ENCODE measurements around the gene ARHGAP30. TPM values are rescaled to one million over a fixed set of nuclear protein-coding genes. Genes with fewer than 3 reads are reported as not detected.
A peak's percentile ranks its signal among the peaks of the same experiment; 100 is the strongest.

Gene ARHGAP30
- total and polyA plus RNA-seq, 8 donors, result 2.6 to 28.6 (median 6.5) TPM

DNA sequence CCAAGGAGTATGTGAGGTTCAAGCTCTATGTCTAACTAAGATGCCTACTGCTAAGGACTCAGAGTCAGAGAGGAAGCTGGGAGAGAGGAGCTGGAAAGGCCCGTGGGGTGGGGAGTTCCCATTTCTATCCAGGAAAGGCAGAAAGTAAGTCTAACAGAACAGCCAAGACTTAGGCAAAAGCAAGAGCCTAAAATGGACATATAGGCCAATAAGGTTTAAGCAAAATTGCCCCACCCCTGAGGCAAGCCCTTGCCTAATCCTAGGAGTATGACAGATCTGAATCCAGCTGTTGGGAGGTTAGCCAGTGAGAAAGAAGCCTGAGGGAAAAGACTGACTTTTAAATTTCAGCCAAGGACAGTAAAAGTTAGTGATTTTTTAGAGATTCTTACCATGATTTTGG, 26.8 kb upstream of the ARHGAP30 start:
- H3K27ac ChIP-seq, result peak overlapping the region in 1 of 5 donors; percentile 72
- H3K4me1 ChIP-seq, result peaks cover 14 to 30% (median 21%) of the 10 kb centered on the region in 4 donors
- H3K36me3 ChIP-seq, result peaks cover 0 to 23% (median 22%) of the 10 kb centered on the region in 4 donors
- no peak for TF ChIP-seq POLR2AphosphoS5 (IDR thresholded peaks at IDR 0.05)
- TF ChIP-seq, protein P1, sequence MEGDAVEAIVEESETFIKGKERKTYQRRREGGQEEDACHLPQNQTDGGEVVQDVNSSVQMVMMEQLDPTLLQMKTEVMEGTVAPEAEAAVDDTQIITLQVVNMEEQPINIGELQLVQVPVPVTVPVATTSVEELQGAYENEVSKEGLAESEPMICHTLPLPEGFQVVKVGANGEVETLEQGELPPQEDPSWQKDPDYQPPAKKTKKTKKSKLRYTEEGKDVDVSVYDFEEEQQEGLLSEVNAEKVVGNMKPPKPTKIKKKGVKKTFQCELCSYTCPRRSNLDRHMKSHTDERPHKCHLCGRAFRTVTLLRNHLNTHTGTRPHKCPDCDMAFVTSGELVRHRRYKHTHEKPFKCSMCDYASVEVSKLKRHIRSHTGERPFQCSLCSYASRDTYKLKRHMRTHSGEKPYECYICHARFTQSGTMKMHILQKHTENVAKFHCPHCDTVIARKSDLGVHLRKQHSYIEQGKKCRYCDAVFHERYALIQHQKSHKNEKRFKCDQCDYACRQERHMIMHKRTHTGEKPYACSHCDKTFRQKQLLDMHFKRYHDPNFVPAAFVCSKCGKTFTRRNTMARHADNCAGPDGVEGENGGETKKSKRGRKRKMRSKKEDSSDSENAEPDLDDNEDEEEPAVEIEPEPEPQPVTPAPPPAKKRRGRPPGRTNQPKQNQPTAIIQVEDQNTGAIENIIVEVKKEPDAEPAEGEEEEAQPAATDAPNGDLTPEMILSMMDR (IDR thresholded peaks at IDR 0.05), result no peak
- no peak for TF ChIP-seq POLR2A (IDR thresholded peaks at IDR 0.05)
- no peak for TF ChIP-seq EP300 (IDR thresholded peaks at IDR 0.05)
- 19 to 69% (median 59%) methylated on average over 1 of the region's 1 CpG for WGBS, 5 donors
- DNase-seq, result peak in 1 of 2 donors; percentile 42
- intact Hi-C loops (cut with DNase I; ENCODE audit: low total_unique reads), result loop anchor here (10.0 kb wide), 1 partner anchor 102 kb away; no protein-coding TSS in a partner anchor
- no peaks in the 10 kb centered on the region for H3K27me3 ChIP-seq
- H3K4me3 ChIP-seq, result no peak overlapping the region
- H3K9me3 ChIP-seq, result no peaks in the 10 kb centered on the region

DNA sequence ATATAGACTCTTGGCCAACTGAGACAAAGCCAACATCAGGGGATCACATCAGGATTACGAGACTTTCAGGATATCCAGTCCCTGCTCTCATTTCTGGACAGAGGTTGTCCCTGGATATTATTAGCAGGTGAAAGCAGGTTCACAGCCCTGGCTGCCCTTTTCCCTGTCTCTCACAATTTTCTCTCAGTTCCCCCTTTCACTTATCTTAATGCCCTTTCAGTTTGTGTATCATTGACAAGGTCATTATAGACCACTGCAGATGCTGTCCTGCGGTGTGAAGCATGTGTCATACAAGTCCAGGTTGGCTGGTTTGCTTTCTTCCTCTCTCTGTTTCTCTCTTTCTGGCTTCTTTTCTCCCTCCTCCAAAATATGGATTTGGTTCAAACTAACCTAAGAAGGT, 26.3 kb upstream of the ARHGAP30 start:
- no peak for DNase-seq
- H3K9me3 ChIP-seq, result no peaks in the 10 kb centered on the region
- H3K27ac ChIP-seq, result no peak overlapping the region
- 87 to 96% (median 95%) methylated on average over 2 of the region's 2 CpGs for WGBS, 5 donors
- no peaks in the 10 kb centered on the region for H3K27me3 ChIP-seq
- no peak for TF ChIP-seq POLR2AphosphoS5 (IDR thresholded peaks at IDR 0.05)
- TF ChIP-seq POLR2A (IDR thresholded peaks at IDR 0.05), result no peak
- TF ChIP-seq EP300 (IDR thresholded peaks at IDR 0.05), result no peak
- TF ChIP-seq, protein P1 (IDR thresholded peaks at IDR 0.05), result no peak
- peaks cover 14 to 30% (median 21%) of the 10 kb centered on the region in 4 donors for H3K4me1 ChIP-seq
- H3K4me3 ChIP-seq, result no peak overlapping the region
- peaks cover 0 to 18% (median 17%) of the 10 kb centered on the region in 4 donors for H3K36me3 ChIP-seq
- intact Hi-C loops (cut with DNase I; ENCODE audit: low total_unique reads), result loop anchor here (10.0 kb wide), 1 partner anchor 101 kb away; no protein-coding TSS in a partner anchor

DNA sequence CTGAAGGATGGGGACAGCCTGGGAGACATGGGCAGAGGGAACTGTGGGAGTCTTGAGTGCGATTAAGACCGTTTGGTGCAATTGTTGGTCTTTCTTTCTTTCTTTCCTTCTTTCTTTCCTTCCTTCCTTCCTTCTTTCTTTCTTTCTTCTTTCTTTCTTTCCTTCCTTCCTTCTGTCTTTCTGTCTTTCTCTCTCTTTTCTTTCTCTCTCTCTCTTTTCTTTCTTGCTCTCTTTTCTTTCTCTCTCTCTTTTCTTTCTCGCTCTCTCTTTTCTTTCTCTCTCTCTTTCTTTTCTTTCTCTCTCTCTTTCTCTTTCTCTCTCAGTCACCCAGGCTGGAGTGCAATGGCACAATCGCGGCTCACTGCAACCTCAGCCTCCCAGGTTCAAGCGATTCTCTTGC, 25.5 kb upstream of the ARHGAP30 start:
- TF ChIP-seq POLR2A (IDR thresholded peaks at IDR 0.05) (no peak), EP300 (IDR thresholded peaks at IDR 0.05) (no peak), POLR2AphosphoS5 (IDR thresholded peaks at IDR 0.05) (no peak)
- TF ChIP-seq, protein P1 (IDR thresholded peaks at IDR 0.05), result no peak
- Histone ChIP-seq H3K27ac (no peak overlapping the region), H3K27me3 (no peaks in the 10 kb centered on the region), H3K9me3 (no peaks in the 10 kb centered on the region), H3K4me3 (no peak overlapping the region), H3K4me1 (peaks cover 14 to 30% (median 21%) of the 10 kb centered on the region in 4 donors), H3K36me3 (peaks cover 0 to 10% (median 9%) of the 10 kb centered on the region in 4 donors)
- intact Hi-C loops (cut with DNase I; ENCODE audit: low total_unique reads), result loop anchor here (10.0 kb wide), 1 partner anchor 100 kb away; no protein-coding TSS in a partner anchor
- WGBS, 5 donors, result 90 to 97% (median 94%) methylated on average over 6 of the region's 6 CpGs
- no peak for DNase-seq

DNA sequence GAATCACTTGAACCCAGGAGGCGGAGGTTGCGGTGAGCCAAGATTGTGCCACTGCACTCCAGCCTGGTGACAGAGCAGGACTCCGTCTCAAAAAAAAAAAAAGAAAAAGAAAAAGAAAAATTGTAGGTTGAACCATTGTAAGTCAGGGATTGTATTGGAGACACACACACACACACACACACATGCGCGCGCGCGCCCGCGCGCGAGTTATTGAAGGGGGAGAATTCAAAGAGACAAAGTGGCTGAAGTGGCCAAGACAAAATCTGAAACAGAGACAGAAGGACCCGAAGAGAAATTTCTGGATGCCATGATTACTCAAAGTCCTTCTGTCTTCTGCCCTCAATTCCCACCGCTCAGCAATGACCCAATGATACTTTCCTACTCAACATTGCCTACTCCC, 24.8 kb upstream of the ARHGAP30 start:
- Histone ChIP-seq H3K27ac (no peak overlapping the region), H3K27me3 (no peaks in the 10 kb centered on the region), H3K4me1 (peaks cover 14 to 36% (median 26%) of the 10 kb centered on the region in 4 donors), H3K4me3 (no peak overlapping the region), H3K36me3 (peaks cover 0 to 2% (median 2%) of the 10 kb centered on the region in 4 donors), H3K9me3 (no peaks in the 10 kb centered on the region)
- intact Hi-C loops (cut with DNase I; ENCODE audit: low total_unique reads), result loop anchor here (10.0 kb wide), 1 partner anchor 100 kb away; no protein-coding TSS in a partner anchor
- WGBS, 5 donors, result 85 to 97% (median 96%) methylated on average over 14 of the region's 14 CpGs
- DNase-seq, result no peak
- TF ChIP-seq POLR2AphosphoS5 (IDR thresholded peaks at IDR 0.05) (no peak), EP300 (IDR thresholded peaks at IDR 0.05) (no peak), POLR2A (IDR thresholded peaks at IDR 0.05) (no peak)
- TF ChIP-seq, protein P1 (IDR thresholded peaks at IDR 0.05), result no peak
